GM12878 (cell line): ENCODE data around the gene CHRM4. TPM values are rescaled to one million over a fixed set of nuclear protein-coding genes. Genes with fewer than 3 reads are reported as not detected.
A peak's percentile ranks its signal among the peaks of the same experiment; 100 is the strongest.

Experiments used
- BACH1 ChIP-seq: fragments of 450-650 bp; IDR thresholded peaks from 2 replicates; pipeline ENCODE4 v1.6.1; 2017; ENCODE audit warnings: mild to moderate bottlenecking, borderline replicate concordance
- BMI1 ChIP-seq: fragments of 450-650 bp; IDR thresholded peaks from 2 replicates; pipeline ENCODE4 v1.6.1; 2016; ENCODE audit warnings: mild to moderate bottlenecking, moderate library complexity, borderline replicate concordance
- CHD1 ChIP-seq: IDR thresholded peaks from 2 replicates; pipeline ENCODE4 v1.6.1; 2012; ENCODE audit warnings: low read depth, low read length, improper control_type of control experiment
- CHD2 ChIP-seq: IDR thresholded peaks from 2 replicates; pipeline ENCODE4 v1.6.1; 2011; ENCODE audit warnings: low read depth, low read length, improper control_type of control experiment, borderline replicate concordance
- EED ChIP-seq: sonication (generic); IDR thresholded peaks from 2 replicates; pipeline ENCODE4 v1.6.1; 2016; ENCODE audit warnings: antibody characterized with exemption, low read depth
- EP300 ChIP-seq, 2 experiments: fragments of 150-350 bp in 1 of 2; IDR thresholded peaks; 2 replicates each; pipeline ENCODE4 v1.6.1; 2011 to 2012; ENCODE audit warnings: low read depth in 2 of 2, low read length in 2 of 2, borderline replicate concordance in 1 of 2, improper control_type of control experiment in 1 of 2, inconsistent platforms in 1 of 2; ENCODE audit not compliant: control insufficient read depth in 1 of 2
- FOXK2 ChIP-seq: fragments of 450-650 bp; IDR thresholded peaks from 2 replicates; pipeline ENCODE4 v1.6.1; 2017; ENCODE audit warnings: mild to moderate bottlenecking, moderate library complexity
- KAT2A ChIP-seq: conservative IDR thresholded peaks from 2 replicates; pipeline ENCODE4 v1.6.1; 2011; ENCODE audit warnings: low read depth, low read length; ENCODE audit not compliant: control insufficient read depth
- MEF2B ChIP-seq: fragments of 450-650 bp; IDR thresholded peaks from 2 replicates; pipeline ENCODE4 v1.6.1; 2018; ENCODE audit warnings: mild to moderate bottlenecking, moderate library complexity; ENCODE audit not compliant: partially characterized antibody, poor library complexity, severe bottlenecking
- NBN ChIP-seq: fragments of 450-650 bp; IDR thresholded peaks from 2 replicates; pipeline ENCODE4 v1.6.1; 2016
- NFYB ChIP-seq: IDR thresholded peaks from 2 replicates; pipeline ENCODE4 v1.6.1; 2011; ENCODE audit warnings: low read depth, mild to moderate bottlenecking, low read length, improper control_type of control experiment, moderate library complexity; ENCODE audit not compliant: insufficient read depth
- POU2F2 ChIP-seq: IDR thresholded peaks from 3 replicates; pipeline ENCODE4 v1.6.1; 2011; ENCODE audit warnings: low read depth, mild to moderate bottlenecking, low read length, borderline replicate concordance
- RAD21 ChIP-seq: IDR thresholded peaks from 2 replicates; pipeline ENCODE4 v1.6.1; 2011; ENCODE audit warnings: mild to moderate bottlenecking, low read depth, low read length, moderate library complexity; ENCODE audit not compliant: insufficient read depth
- RBBP5 ChIP-seq: fragments of 200-600 bp; sonication (generic); conservative IDR thresholded peaks from 2 replicates; pipeline ENCODE4 v1.6.1; 2016
- RELA ChIP-seq: fragments of 450-650 bp; IDR thresholded peaks from 2 replicates; pipeline ENCODE4 v1.8.0; 2014; ENCODE audit warnings: borderline replicate concordance; ENCODE audit not compliant: partially characterized antibody
- SMARCA5 ChIP-seq: fragments of 450-650 bp; IDR thresholded peaks from 2 replicates; pipeline ENCODE4 v1.6.1; 2017; ENCODE audit warnings: mild to moderate bottlenecking
- SP1 ChIP-seq: IDR thresholded peaks from one replicate; pipeline ENCODE4 v1.6.1; 2011; ENCODE audit warnings: low read depth, low read length
- WRNIP1 ChIP-seq: IDR thresholded peaks from 2 replicates; pipeline ENCODE4 v1.6.1; 2011; ENCODE audit warnings: low read depth, low read length, improper control_type of control experiment, borderline replicate concordance
- ZBED1 ChIP-seq: IDR thresholded peaks from 2 replicates; pipeline ENCODE4 v1.6.1; 2016; ENCODE audit warnings: borderline replicate concordance
- ZSCAN29 ChIP-seq: fragments of 450-650 bp; IDR thresholded peaks from 2 replicates; pipeline ENCODE4 v1.6.1; 2017; ENCODE audit warnings: mild to moderate bottlenecking, moderate library complexity
- polyA plus RNA-seq, 11 experiments: library from polyadenylated mRNA; depleted of rRNA in 4 of 11; unstranded in 6 of 11; stranded (reverse) in 5 of 11; fragments of >200 nt; fragmentation: Nextera tagmentation in 4 of 11; fragmentation: Illumina TruSeq in 1 of 11; extraction: Ambion mirVana in 4 of 11; extraction: Trizol in 1 of 11; gene quantifications; 1 replicate in 1 of 11; 2 replicates in 10 of 11; pipeline versions ENCODE4 v1.2.1 to v1.2.3, GENCODE V29; 2011 to 2016; ENCODE audit warnings: inconsistent platforms in 2 of 11, missing spikeins in 2 of 11, low read depth in 1 of 11
- total RNA-seq, 4 experiments: library from RNA; depleted of rRNA in 3 of 4; stranded (reverse); fragments of >200 nt in 3 of 4; fragmentation: Illumina TruSeq in 1 of 4; extraction: Trizol in 1 of 4; gene quantifications; 2 replicates each; pipeline versions ENCODE4 v1.2.1 to v1.2.3, GENCODE V29; 2013 to 2021
- TF ChIP-seq, protein P1 (sequence below): fragments of 450-650 bp; IDR thresholded peaks from 2 replicates; pipeline ENCODE4 v1.6.1; 2016; ENCODE audit warnings: mild to moderate bottlenecking
- TF ChIP-seq, protein P2 (sequence below): fragments of 450-650 bp; IDR thresholded peaks from 2 replicates; pipeline ENCODE4 v1.6.1; 2017; ENCODE audit warnings: low read depth, mild to moderate bottlenecking, moderate library complexity
- TF ChIP-seq, protein P3 (sequence below): IDR thresholded peaks from 2 replicates; pipeline ENCODE4 v1.6.1; 2012; ENCODE audit warnings: low read depth, low read length, improper control_type of control experiment
- TF ChIP-seq, protein P4 (sequence below): fragments of 450-650 bp; conservative IDR thresholded peaks from 2 replicates; pipeline ENCODE4 v1.6.1; 2017; ENCODE audit warnings: mild to moderate bottlenecking, moderate library complexity
- TF ChIP-seq, protein P5 (sequence below): fragments of 450-650 bp; IDR thresholded peaks from 2 replicates; pipeline ENCODE4 v1.6.1; 2016; ENCODE audit warnings: mild to moderate bottlenecking

CHRM4 gene
- total and polyA plus RNA-seq, 10 of the 15 experiments (the other 5 are each of a cell fraction or from before 2014, with no cell fraction given) = 0.12 to 0.23 (median 0.13) TPM; not detected in 7

DNA sequence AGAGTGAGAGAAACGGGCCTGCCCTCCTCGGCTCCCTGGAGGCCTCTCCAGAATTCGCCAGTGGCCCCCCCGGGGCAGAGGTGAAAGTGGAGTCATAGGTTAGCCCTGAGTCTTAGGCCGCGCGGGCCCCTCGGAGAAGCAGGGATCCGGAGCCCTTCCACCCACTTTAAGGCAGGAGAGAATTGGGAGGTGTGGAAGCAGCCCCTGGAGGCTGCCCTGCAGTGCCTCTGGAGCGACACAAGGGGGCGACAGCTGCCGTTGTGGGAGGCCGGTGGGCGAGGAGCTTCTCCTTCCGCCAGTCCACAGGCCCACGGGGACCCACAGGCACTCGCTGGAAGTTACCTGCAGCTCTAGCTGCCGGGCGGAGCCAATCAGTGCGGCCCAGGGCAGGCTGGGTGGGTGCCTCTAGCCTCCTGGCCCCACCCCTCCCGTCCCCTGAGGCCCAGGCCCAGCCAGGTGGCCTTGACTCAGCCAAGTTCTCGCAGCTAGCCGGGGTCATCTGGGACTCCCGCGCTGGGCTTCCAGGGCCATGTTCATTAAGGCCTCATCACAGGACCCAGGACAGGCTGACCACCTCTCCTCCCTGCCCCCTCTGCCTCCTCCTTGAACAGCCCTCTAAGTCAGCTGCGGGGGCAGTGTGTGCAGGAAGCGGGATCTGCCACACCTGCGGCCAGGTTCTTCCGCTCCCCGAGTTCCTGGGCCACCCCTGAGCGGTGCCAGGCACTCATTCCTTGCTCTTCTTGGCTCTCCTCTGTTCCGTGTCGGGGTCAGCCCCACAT, 39.3 kb downstream of the CHRM4 start (continued):
- TF ChIP-seq WRNIP1 (no peak), BACH1 (peak; percentile 51; the same call in 1 of the 2 replicates), RELA (no peak), EP300 (IDR thresholded peaks at IDR 0.05; ENCODE audit: borderline replicate concordance in 1 of 2, control insufficient read depth in 1 of 2, low read depth in 2 of 2, low read length in 2 of 2) (no peak), NFYB (no peak), POU2F2 (no peak), BMI1 (no peak), CHD2 (no peak), SP1 (peak; percentile 13), ZBED1 (no peak), NBN (peak; percentile 44; the same call in 1 of the 2 replicates), KAT2A (no peak), RBBP5 (no peak), MEF2B (peak; percentile 57), CHD1 (no peak), SMARCA5 (no peak), EED (no peak; the same call in 1 of the 2 replicates), ZSCAN29 (no peak), FOXK2 (no peak), RAD21 (peak; percentile 50)
- TF ChIP-seq, protein P1, sequence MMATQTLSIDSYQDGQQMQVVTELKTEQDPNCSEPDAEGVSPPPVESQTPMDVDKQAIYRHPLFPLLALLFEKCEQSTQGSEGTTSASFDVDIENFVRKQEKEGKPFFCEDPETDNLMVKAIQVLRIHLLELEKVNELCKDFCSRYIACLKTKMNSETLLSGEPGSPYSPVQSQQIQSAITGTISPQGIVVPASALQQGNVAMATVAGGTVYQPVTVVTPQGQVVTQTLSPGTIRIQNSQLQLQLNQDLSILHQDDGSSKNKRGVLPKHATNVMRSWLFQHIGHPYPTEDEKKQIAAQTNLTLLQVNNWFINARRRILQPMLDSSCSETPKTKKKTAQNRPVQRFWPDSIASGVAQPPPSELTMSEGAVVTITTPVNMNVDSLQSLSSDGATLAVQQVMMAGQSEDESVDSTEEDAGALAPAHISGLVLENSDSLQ = no peak
- TF ChIP-seq, protein P2, sequence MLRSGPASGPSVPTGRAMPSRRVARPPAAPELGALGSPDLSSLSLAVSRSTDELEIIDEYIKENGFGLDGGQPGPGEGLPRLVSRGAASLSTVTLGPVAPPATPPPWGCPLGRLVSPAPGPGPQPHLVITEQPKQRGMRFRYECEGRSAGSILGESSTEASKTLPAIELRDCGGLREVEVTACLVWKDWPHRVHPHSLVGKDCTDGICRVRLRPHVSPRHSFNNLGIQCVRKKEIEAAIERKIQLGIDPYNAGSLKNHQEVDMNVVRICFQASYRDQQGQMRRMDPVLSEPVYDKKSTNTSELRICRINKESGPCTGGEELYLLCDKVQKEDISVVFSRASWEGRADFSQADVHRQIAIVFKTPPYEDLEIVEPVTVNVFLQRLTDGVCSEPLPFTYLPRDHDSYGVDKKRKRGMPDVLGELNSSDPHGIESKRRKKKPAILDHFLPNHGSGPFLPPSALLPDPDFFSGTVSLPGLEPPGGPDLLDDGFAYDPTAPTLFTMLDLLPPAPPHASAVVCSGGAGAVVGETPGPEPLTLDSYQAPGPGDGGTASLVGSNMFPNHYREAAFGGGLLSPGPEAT = no peak
- TF ChIP-seq, protein P3, sequence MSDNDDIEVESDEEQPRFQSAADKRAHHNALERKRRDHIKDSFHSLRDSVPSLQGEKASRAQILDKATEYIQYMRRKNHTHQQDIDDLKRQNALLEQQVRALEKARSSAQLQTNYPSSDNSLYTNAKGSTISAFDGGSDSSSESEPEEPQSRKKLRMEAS = no peak
- TF ChIP-seq, protein P4, sequence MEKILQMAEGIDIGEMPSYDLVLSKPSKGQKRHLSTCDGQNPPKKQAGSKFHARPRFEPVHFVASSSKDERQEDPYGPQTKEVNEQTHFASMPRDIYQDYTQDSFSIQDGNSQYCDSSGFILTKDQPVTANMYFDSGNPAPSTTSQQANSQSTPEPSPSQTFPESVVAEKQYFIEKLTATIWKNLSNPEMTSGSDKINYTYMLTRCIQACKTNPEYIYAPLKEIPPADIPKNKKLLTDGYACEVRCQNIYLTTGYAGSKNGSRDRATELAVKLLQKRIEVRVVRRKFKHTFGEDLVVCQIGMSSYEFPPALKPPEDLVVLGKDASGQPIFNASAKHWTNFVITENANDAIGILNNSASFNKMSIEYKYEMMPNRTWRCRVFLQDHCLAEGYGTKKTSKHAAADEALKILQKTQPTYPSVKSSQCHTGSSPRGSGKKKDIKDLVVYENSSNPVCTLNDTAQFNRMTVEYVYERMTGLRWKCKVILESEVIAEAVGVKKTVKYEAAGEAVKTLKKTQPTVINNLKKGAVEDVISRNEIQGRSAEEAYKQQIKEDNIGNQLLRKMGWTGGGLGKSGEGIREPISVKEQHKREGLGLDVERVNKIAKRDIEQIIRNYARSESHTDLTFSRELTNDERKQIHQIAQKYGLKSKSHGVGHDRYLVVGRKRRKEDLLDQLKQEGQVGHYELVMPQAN = no peak
- TF ChIP-seq, protein P5, sequence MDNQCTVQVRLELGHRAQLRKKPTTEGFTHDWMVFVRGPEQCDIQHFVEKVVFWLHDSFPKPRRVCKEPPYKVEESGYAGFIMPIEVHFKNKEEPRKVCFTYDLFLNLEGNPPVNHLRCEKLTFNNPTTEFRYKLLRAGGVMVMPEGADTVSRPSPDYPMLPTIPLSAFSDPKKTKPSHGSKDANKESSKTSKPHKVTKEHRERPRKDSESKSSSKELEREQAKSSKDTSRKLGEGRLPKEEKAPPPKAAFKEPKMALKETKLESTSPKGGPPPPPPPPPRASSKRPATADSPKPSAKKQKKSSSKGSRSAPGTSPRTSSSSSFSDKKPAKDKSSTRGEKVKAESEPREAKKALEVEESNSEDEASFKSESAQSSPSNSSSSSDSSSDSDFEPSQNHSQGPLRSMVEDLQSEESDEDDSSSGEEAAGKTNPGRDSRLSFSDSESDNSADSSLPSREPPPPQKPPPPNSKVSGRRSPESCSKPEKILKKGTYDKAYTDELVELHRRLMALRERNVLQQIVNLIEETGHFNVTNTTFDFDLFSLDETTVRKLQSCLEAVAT = 0 out of 2 replicates have a peak, but pooled peaks have one; percentile 68
